Keratinocyte (primary cell): Measurements from ENCODE around the gene LAMA3. TPM values are rescaled to one million over a fixed set of nuclear protein-coding genes. Genes with fewer than 3 reads are reported as not detected.

ENCODE experiments used
- DNase-seq: peaks from one replicate; pipeline ENCODE4 v3.0.0-alpha.2; 2011; ENCODE audit warnings: low read depth, missing footprints, low spot score
- FAIRE-seq: peaks from 2 replicates; lab custom pipeline; 2011; peaks lifted over from hg19 to GRCh38; lab: Jason Lieb, UNC
- H2AFZ ChIP-seq: 2 replicates; pipeline ENCODE4 v1.6.0; 2012; ENCODE audit warnings: low read length, control low read depth, inconsistent platforms; ENCODE audit not compliant: control insufficient read depth
- H3K27ac ChIP-seq: 2 replicates; pipeline ENCODE4 v1.5.1; 2011; ENCODE audit warnings: low read length; ENCODE audit not compliant: control insufficient read depth, insufficient read depth
- H3K27me3 ChIP-seq: 3 replicates; pipeline ENCODE4 v1.6.0; 2011; ENCODE audit warnings: low read length; ENCODE audit not compliant: control insufficient read depth, insufficient read depth; ENCODE audit errors: extremely low read depth
- H3K36me3 ChIP-seq, 2 experiments: 2 replicates in 1 of 2; 3 replicates in 1 of 2; pipeline ENCODE4 v1.5.1; 2011; ENCODE audit warnings: low read length in 2 of 2, mild to moderate bottlenecking in 1 of 2; ENCODE audit not compliant: control insufficient read depth in 2 of 2, insufficient read depth in 2 of 2; ENCODE audit errors: extremely low read depth in 1 of 2
- H3K4me1 ChIP-seq: 3 replicates; pipeline ENCODE4 v1.5.1; 2011; ENCODE audit warnings: low read length; ENCODE audit not compliant: control insufficient read depth, insufficient read depth; ENCODE audit errors: extremely low read depth
- H3K4me2 ChIP-seq: 3 replicates; pipeline ENCODE4 v1.6.0; 2011; ENCODE audit warnings: low read depth, low read length; ENCODE audit not compliant: control insufficient read depth, insufficient read depth; ENCODE audit errors: extremely low read depth
- H3K4me3 ChIP-seq, 3 experiments: fragments of 200-600 bp in 1 of 3; sonication (generic) in 1 of 3; 2 replicates in 2 of 3; 3 replicates in 1 of 3; pipeline ENCODE4 v1.5.1; 2011 to 2016; ENCODE audit warnings: low read length in 3 of 3, mild to moderate bottlenecking in 3 of 3, control low read depth in 2 of 3, inconsistent platforms in 1 of 3, low read depth in 1 of 3, mixed read lengths in 1 of 3, mixed run types in 1 of 3, moderate library complexity in 1 of 3; ENCODE audit not compliant: control insufficient read depth in 2 of 3, insufficient read depth in 2 of 3; ENCODE audit errors: extremely low read depth in 1 of 3
- H3K79me2 ChIP-seq: 2 replicates; pipeline ENCODE4 v1.6.0; 2012; ENCODE audit warnings: low read length; ENCODE audit not compliant: control insufficient read depth, insufficient read depth
- H3K9ac ChIP-seq: 3 replicates; pipeline ENCODE4 v1.6.0; 2011; ENCODE audit warnings: low read length; ENCODE audit not compliant: control insufficient read depth, insufficient read depth; ENCODE audit errors: extremely low read depth
- H3K9me1 ChIP-seq: 3 replicates; pipeline ENCODE4 v1.6.0; 2011; ENCODE audit warnings: low read length; ENCODE audit not compliant: control insufficient read depth, insufficient read depth; ENCODE audit errors: extremely low read depth
- H3K9me3 ChIP-seq: 2 replicates; pipeline ENCODE4 v1.5.1; 2012; ENCODE audit warnings: low read depth, low read length; ENCODE audit not compliant: control insufficient read depth
- H4K20me1 ChIP-seq: 3 replicates; pipeline ENCODE4 v1.6.0; 2011; ENCODE audit warnings: low read length; ENCODE audit not compliant: control insufficient read depth, insufficient read depth; ENCODE audit errors: extremely low read depth
- CTCF ChIP-seq, 3 experiments: IDR thresholded peaks in 1 of 3; conservative IDR thresholded peaks in 1 of 3; optimal IDR thresholded peaks in 1 of 3; 2 replicates in 2 of 3; 3 replicates in 1 of 3; pipeline versions ENCODE3 to v1.5.1; 2011; ENCODE audit warnings: low read length in 3 of 3, mild to moderate bottlenecking in 3 of 3, moderate library complexity in 2 of 3, control low read depth in 1 of 3, inconsistent platforms in 1 of 3; ENCODE audit not compliant: insufficient read depth in 2 of 3; ENCODE audit errors: extremely low read depth in 1 of 3
- EZH2 ChIP-seq: IDR thresholded peaks from one replicate; pipeline ENCODE4 v1.6.1; 2012; ENCODE audit warnings: inconsistent platforms, mild to moderate bottlenecking, low read length, moderate library complexity
- dilution Hi-C: fragments of 300-500 bp; cut with MboI; formaldehyde crosslinking; loops from one replicate; pipeline ENCODE4 v1.7.0; 2020; ENCODE audit warnings: low sequenced_read_pairs; ENCODE audit not compliant: extremely low pct_ligation_motif_present
- polyA plus RNA-seq, 5 experiments: library from polyadenylated mRNA; depleted of rRNA in 3 of 5; stranded (reverse) in 3 of 5; stranded (forward) in 1 of 5; unstranded in 1 of 5; fragments of >200 nt; gene quantifications; 1 replicate in 1 of 5; 2 replicates in 3 of 5; 3 replicates in 1 of 5; pipeline versions ENCODE4 v1.2.1 to v1.2.3, GENCODE V29; 2011 to 2012; ENCODE audit warnings: missing spikeins in 2 of 5, low read depth in 1 of 5, low replicate concordance in 1 of 5

Gene LAMA3
- polyA plus RNA-seq, 1 donor (not counting 4 experiments of a cell fraction or from before 2014, with no cell fraction given): 1,944 TPM

GRCh38 chr18:23765931-23766330, 76.7 kb downstream of the LAMA3 start:
- Histone ChIP-seq H3K4me1 (no peaks in the 10 kb centered on the region), H3K27ac (no peak overlapping the region), H3K4me3 (no peak overlapping the region), H3K36me3 (no peaks in the 10 kb centered on the region), H3K9me3 (no peaks in the 10 kb centered on the region), H3K27me3 (no peaks in the 10 kb centered on the region), H3K9me1 (no peaks in the 10 kb centered on the region), H2AFZ (no peak overlapping the region), H3K79me2 (no peaks in the 10 kb centered on the region), H4K20me1 (no peaks in the 10 kb centered on the region), H3K4me2 (no peak overlapping the region), H3K9ac (no peak overlapping the region)
- TF ChIP-seq CTCF (optimal IDR thresholded peaks at IDR 0.05 in 1 of 3, IDR thresholded peaks at IDR 0.05 in 1 of 3, conservative IDR thresholded peaks at IDR 0.05 in 1 of 3; ENCODE audit: extremely low read depth in 1 of 3, insufficient read depth in 2 of 3, low read length in 3 of 3): no peak
- TF ChIP-seq EZH2: no peak
- no peak for DNase-seq
- FAIRE-seq: no peak
- dilution Hi-C loops: no loop called here

- Histone ChIP-seq H3K27ac (no peak overlapping the region), H3K4me3 (no peak overlapping the region), H3K9me1 (no peaks in the 10 kb centered on the region), H3K36me3 (no peaks in the 10 kb centered on the region), H4K20me1 (no peaks in the 10 kb centered on the region), H3K9ac (no peak overlapping the region), H3K4me2 (no peak overlapping the region), H2AFZ (no peak overlapping the region), H3K4me1 (no peaks in the 10 kb centered on the region), H3K79me2 (no peaks in the 10 kb centered on the region), H3K27me3 (no peaks in the 10 kb centered on the region), H3K9me3 (no peaks in the 10 kb centered on the region)
- TF ChIP-seq EZH2 (no peak), CTCF (optimal IDR thresholded peaks at IDR 0.05 in 1 of 3, IDR thresholded peaks at IDR 0.05 in 1 of 3, conservative IDR thresholded peaks at IDR 0.05 in 1 of 3; ENCODE audit: extremely low read depth in 1 of 3, insufficient read depth in 2 of 3, low read length in 3 of 3) (no peak)
- dilution Hi-C loops: no loop called here
- no peak for FAIRE-seq
- no peak for DNase-seq
Measured at GRCh38 chr18:23772327-23773024, 83.2 kb downstream of the LAMA3 start.
